K562 (cell line): ENCODE results near the gene MCM9. TPM values are rescaled to one million over a fixed set of nuclear protein-coding genes. Genes with fewer than 3 reads are reported as not detected.

Experiments used
- ATAC-seq: fragments of 200-7000 bp; cut with Tn5 transposase; 3 replicates; pipeline ENCODE4 v1.9.1; 2020; ENCODE audit warnings: moderate library complexity
- BruUV-seq: library from RNA; stranded (reverse); fragments of 400-500 nt; replicated peaks from 2 replicates; lab custom pipeline; 2021; lab: Mats Ljungman, UMichigan
- CTCF ChIA-PET: fragments of 300-600 bp; formaldehyde crosslinking; extraction: SDS; loops from one replicate; lab custom pipeline; 2021; ENCODE audit warnings: low intra/inter-chr PET ratio; lab: Yijun Ruan, JAX
- POLR2A ChIA-PET: fragments of 300-600, 350-650 bp; sonication (Branson Sonifier 250); formaldehyde crosslinking; extraction: SDS; loops from one replicate; lab custom pipeline; 2021; ENCODE audit warnings: antibody characterized with exemption, inconsistent platforms; lab: Yijun Ruan, JAX
- DNase-seq, 4 experiments: peaks; one replicate each; pipeline versions ENCODE4 v3.0.0 to v3.0.0-alpha.2; 2011 to 2018; ENCODE audit warnings: low spot score in 3 of 4, mixed read lengths in 3 of 4; ENCODE audit errors: extremely low read depth in 1 of 4
- FAIRE-seq: peaks from 2 replicates; lab custom pipeline; 2011; peaks lifted over from hg19 to GRCh38; lab: Jason Lieb, UNC
- H2AFZ ChIP-seq: 2 replicates; pipeline ENCODE4 v1.6.0; 2011; ENCODE audit warnings: low read depth, low read length, control low read depth, inconsistent platforms
- H3K27ac ChIP-seq: fragments of 200-600 bp; 3 replicates; pipeline ENCODE4 v1.8.0; 2011; ENCODE audit warnings: low read depth, mild to moderate bottlenecking, control low read depth, inconsistent platforms, low read length, moderate library complexity, mixed read lengths; ENCODE audit errors: extremely low read depth
- H3K27me3 ChIP-seq, 2 experiments: fragments of 300-600 bp in 1 of 2; 2 replicates in 1 of 2; 3 replicates in 1 of 2; pipeline versions ENCODE4 v1.6.0 to v1.8.0; 2011; ENCODE audit warnings: inconsistent platforms in 2 of 2, low read length in 2 of 2, mild to moderate bottlenecking in 1 of 2, mixed read lengths in 1 of 2, moderate library complexity in 1 of 2; ENCODE audit not compliant: control insufficient read depth in 2 of 2, insufficient read depth in 2 of 2
- H3K36me3 ChIP-seq: fragments of 300-600 bp; 3 replicates; pipeline ENCODE4 v1.8.0; 2011; ENCODE audit warnings: mild to moderate bottlenecking, low read length, inconsistent platforms; ENCODE audit not compliant: control insufficient read depth, insufficient read depth
- H3K4me1 ChIP-seq, 2 experiments: fragments of 200-600 bp in 1 of 2; replicated peaks in 1 of 2; 2 replicates in 1 of 2; 3 replicates in 1 of 2; pipeline versions ENCODE4 v1.5.1 to v1.8.0; 2011; ENCODE audit warnings: inconsistent platforms in 2 of 2, low read length in 2 of 2, mild to moderate bottlenecking in 1 of 2, mixed read lengths in 1 of 2, moderate library complexity in 1 of 2; ENCODE audit not compliant: control insufficient read depth in 2 of 2, insufficient read depth in 2 of 2
- H3K4me2 ChIP-seq: 2 replicates; pipeline ENCODE4 v1.6.1; 2011; ENCODE audit warnings: low read length, control low read depth, inconsistent platforms, mixed read lengths; ENCODE audit not compliant: insufficient read depth
- H3K4me3 ChIP-seq: fragments of 200-600 bp; sonication (generic), shearing (Covaris generic); 2 replicates; pipeline ENCODE4 v1.5.1; 2016; ENCODE audit warnings: control low read depth, inconsistent platforms
- H3K79me2 ChIP-seq: fragments of 200-600 bp; 3 replicates; pipeline ENCODE4 v1.8.0; 2011; ENCODE audit warnings: low read length, inconsistent platforms; ENCODE audit not compliant: control insufficient read depth, insufficient read depth
- H3K9ac ChIP-seq, 2 experiments: 2 replicates each; pipeline versions ENCODE4 v1.6.0 to v1.6.1; 2011; ENCODE audit warnings: low read depth in 2 of 2, low read length in 2 of 2, control low read depth in 1 of 2, inconsistent platforms in 1 of 2, mild to moderate bottlenecking in 1 of 2, mixed read lengths in 1 of 2; ENCODE audit not compliant: insufficient read depth in 1 of 2
- H3K9me1 ChIP-seq: one replicate; pipeline ENCODE4 v1.6.0; 2011; ENCODE audit warnings: inconsistent platforms, mild to moderate bottlenecking, low read length, moderate library complexity; ENCODE audit not compliant: control insufficient read depth, insufficient read depth
- H3K9me3 ChIP-seq: replicated peaks from 2 replicates; pipeline ENCODE4 v1.5.1; 2011; ENCODE audit warnings: low read depth, low read length, inconsistent platforms; ENCODE audit not compliant: control insufficient read depth, insufficient read depth
- H4K20me1 ChIP-seq: replicated peaks from 2 replicates; pipeline ENCODE4 v1.6.1; 2011; ENCODE audit warnings: low read length, inconsistent platforms, mixed read lengths; ENCODE audit not compliant: control insufficient read depth, insufficient read depth
- ARHGAP35 ChIP-seq: fragments of 450-650 bp; IDR thresholded peaks from 2 replicates; pipeline ENCODE4 v1.6.1; 2018; ENCODE audit not compliant: partially characterized antibody
- ATF1 ChIP-seq, 2 experiments: fragments of 450-650 bp in 1 of 2; IDR thresholded peaks; 2 replicates each; pipeline ENCODE4 v1.6.1; 2016; ENCODE audit warnings: missing compliant biosample characterization in 1 of 2, missing genetic modification characterization in 1 of 2
- BMI1 ChIP-seq: fragments of 150-350 bp; IDR thresholded peaks from 2 replicates; pipeline ENCODE4 v1.6.1; 2014; ENCODE audit warnings: low read length
- DACH1 ChIP-seq: fragments of 450-650 bp; IDR thresholded peaks from 2 replicates; pipeline ENCODE4 v1.6.1; 2018; ENCODE audit not compliant: partially characterized antibody
- E2F4 ChIP-seq: sonication (generic); formaldehyde crosslinking; IDR thresholded peaks from 2 replicates; pipeline ENCODE4 v1.8.0; 2022; ENCODE audit warnings: mild to moderate bottlenecking, low read depth, missing genetic modification reagents
- HES1 ChIP-seq: fragments of 450-650 bp; IDR thresholded peaks from 2 replicates; pipeline ENCODE4 v1.6.1; 2016; ENCODE audit warnings: low read depth, mild to moderate bottlenecking, moderate library complexity
- JUN ChIP-seq, 2 experiments: sonication (generic) in 1 of 2; formaldehyde crosslinking in 1 of 2; IDR thresholded peaks; 2 replicates each; pipeline versions ENCODE4 v1.6.1 to v1.8.0; 2012 to 2022; ENCODE audit warnings: borderline replicate concordance in 2 of 2, mild to moderate bottlenecking in 2 of 2, improper control_type of control experiment in 1 of 2, low read depth in 1 of 2, low read length in 1 of 2, missing genetic modification reagents in 1 of 2
- MCM2 ChIP-seq: fragments of 450-650 bp; IDR thresholded peaks from 2 replicates; pipeline ENCODE4 v1.6.1; 2017; ENCODE audit warnings: low read depth, mild to moderate bottlenecking
- MCM3 ChIP-seq: fragments of 450-650 bp; IDR thresholded peaks from 2 replicates; pipeline ENCODE4 v1.6.1; 2016
- NR2C1 ChIP-seq, 2 experiments: fragments of 450-650 bp; IDR thresholded peaks; 2 replicates each; pipeline ENCODE4 v1.6.1; 2017; ENCODE audit warnings: mild to moderate bottlenecking in 2 of 2, antibody characterized with exemption in 1 of 2, inconsistent platforms in 1 of 2, missing compliant biosample characterization in 1 of 2, missing genetic modification characterization in 1 of 2
- PYGO2 ChIP-seq: fragments of 450-650 bp; IDR thresholded peaks from 2 replicates; pipeline ENCODE4 v1.6.1; 2016; ENCODE audit warnings: mild to moderate bottlenecking, missing genetic modification characterization, moderate library complexity, missing compliant biosample characterization
- SETDB1 ChIP-seq: IDR thresholded peaks from one replicate; pipeline ENCODE4 v1.6.1; 2012; ENCODE audit warnings: low read length, control low read depth, inconsistent platforms
- SMARCA4 ChIP-seq: fragments of 450-650 bp; IDR thresholded peaks from 2 replicates; pipeline ENCODE4 v1.6.1; 2016
- SREBF2 ChIP-seq: sonication (generic); formaldehyde crosslinking; IDR thresholded peaks from 2 replicates; pipeline ENCODE4 v1.4.0; 2020; ENCODE audit warnings: mild to moderate bottlenecking, missing genetic modification reagents
- U2AF2 ChIP-seq: fragments of 200-400 bp; formaldehyde crosslinking; optimal IDR thresholded peaks from 2 replicates; pipeline ENCODE3; 2017; ENCODE audit warnings: low read depth, mild to moderate bottlenecking, low read length
- ZBTB12 ChIP-seq: fragments of 250-450 bp; sonication (Bioruptor Pico); IDR thresholded peaks from 2 replicates; pipeline ENCODE4 v1.4.0; 2020
- ZBTB7A ChIP-seq: IDR thresholded peaks from 2 replicates; pipeline ENCODE4 v1.6.1; 2011; ENCODE audit warnings: low read depth, mild to moderate bottlenecking, low read length, moderate library complexity, borderline replicate concordance; ENCODE audit not compliant: control insufficient read depth
- ZNF12 ChIP-seq: sonication (generic); formaldehyde crosslinking; IDR thresholded peaks from 2 replicates; pipeline ENCODE4 v1.4.0; 2020; ENCODE audit warnings: mild to moderate bottlenecking, missing genetic modification reagents
- ZNF551 ChIP-seq: fragments of 250-450 bp; sonication (Bioruptor Pico); IDR thresholded peaks from 2 replicates; pipeline ENCODE4 v1.5.0; 2021; ENCODE audit warnings: mild to moderate bottlenecking, moderate library complexity
- ZNF561 ChIP-seq: fragments of 450-650 bp; formaldehyde crosslinking; conservative IDR thresholded peaks from 2 replicates; pipeline ENCODE4 v1.4.0; 2020; ENCODE audit warnings: mild to moderate bottlenecking, moderate library complexity
- WGBS: fragments of 100-300 bp; shearing (Covaris generic); methylation state at CpG from one replicate; pipeline ENCODE4 v1.1.6; 2016; ENCODE audit warnings: low coverage, mixed read lengths; ENCODE audit not compliant: insufficient coverage; ENCODE audit errors: missing lambda C conversion rate; 5-methylcytosine and 5-hydroxymethylcytosine counted together
- in situ Hi-C: fragments of 300-500 bp; cut with MboI; formaldehyde crosslinking; loops from 4 replicates; pipeline ENCODE4 v1.15.0; 2018; ENCODE audit warnings: inconsistent platforms, mixed read lengths
- intact Hi-C: fragments of 100-400 bp; cut with micrococcal nuclease; formaldehyde crosslinking; loops from 2 replicates; pipeline ENCODE4 v1.14.2; 2022
- polyA plus RNA-seq, 8 experiments: library from polyadenylated mRNA; depleted of rRNA in 4 of 8; stranded (reverse) in 5 of 8; unstranded in 3 of 8; fragments of >200 nt; fragmentation: Nextera tagmentation in 2 of 8; fragmentation: Illumina TruSeq in 1 of 8; extraction: Ambion mirVana in 2 of 8; extraction: Trizol in 1 of 8; gene quantifications; 2 replicates each; pipeline versions ENCODE4 v1.2.1 to v1.2.3, GENCODE V29; 2011 to 2014; ENCODE audit warnings: inconsistent platforms in 1 of 8, missing spikeins in 1 of 8
- total RNA-seq, 7 experiments: library from RNA; depleted of rRNA in 6 of 7; stranded (reverse); fragments of >200 nt in 6 of 7; fragmentation: Illumina TruSeq in 2 of 7; extraction: Trizol in 2 of 7; gene quantifications; 2 replicates each; pipeline versions ENCODE4 v1.2.1 to v1.2.3, GENCODE V29; 2011 to 2021; ENCODE audit warnings: low replicate concordance in 1 of 7

Gene MCM9
- total and polyA plus RNA-seq, 9 of the 15 experiments (the other 6 are each of a cell fraction or from before 2014, with no cell fraction given) = 4.8 to 16.7 (median 11.6) TPM

- Histone ChIP-seq H3K36me3 (peaks cover 20% of the 10 kb centered on the region; the same call in 2 of the 3 replicates), H4K20me1 (no peaks in the 10 kb centered on the region), H3K27me3 (no peaks in the 10 kb centered on the region), H3K9ac (no peak overlapping the region), H2AFZ (no peak overlapping the region), H3K4me1 (peaks cover 0 to 8% of the 10 kb centered on the region in 2 experiments; a peak in 2 of 5 replicates), H3K4me2 (no peak overlapping the region), H3K79me2 (no peaks in the 10 kb centered on the region), H3K4me3 (no peak overlapping the region), H3K9me1 (no peaks in the 10 kb centered on the region), H3K9me3 (0 out of 2 replicates have a peak, but pooled peaks cover 2% of the 10 kb centered on the region), H3K27ac (no peak overlapping the region)
- ATAC-seq = no peak
- intact Hi-C loops = no loop called here
- FAIRE-seq = no peak
- CTCF ChIA-PET = interaction anchor here (0.7 kb wide), 1 partner anchor 247 kb away, joined by 3 read pairs; no protein-coding TSS in a partner anchor
- no peak for DNase-seq
- BruUV-seq = no TSS peak
- POLR2A ChIA-PET = no interaction called here
- WGBS = 83% methylated on average over 2 of the region's 2 CpGs
- TF ChIP-seq ZBTB7A (no peak), JUN (IDR thresholded peaks at IDR 0.05; ENCODE audit: borderline replicate concordance, low read depth, low read length) (no peak), JUN (CRISPR knock-in tag; IDR thresholded peaks at IDR 0.05; ENCODE audit: borderline replicate concordance) (no peak), ZNF561 (CRISPR knock-in tag) (no peak), PYGO2 (tag) (no peak), SETDB1 (no peak), E2F4 (CRISPR knock-in tag) (no peak), SREBF2 (CRISPR knock-in tag) (no peak), MCM2 (no peak), DACH1 (no peak), NR2C1 (IDR thresholded peaks at IDR 0.05) (no peak), NR2C1 (tag; IDR thresholded peaks at IDR 0.05) (no peak), BMI1 (no peak), ZBTB12 (CRISPR knock-in tag) (no peak), U2AF2 (no peak), ATF1 (CRISPR knock-in tag; IDR thresholded peaks at IDR 0.05) (no peak), ATF1 (tag; IDR thresholded peaks at IDR 0.05) (no peak), ARHGAP35 (no peak), MCM3 (no peak), HES1 (no peak), ZNF551 (no peak), SMARCA4 (no peak), ZNF12 (CRISPR knock-in tag) (no peak)
- in situ Hi-C loops = no loop called here
Observed at GRCh38 chr6:118829817-118830478, 105.0 kb downstream of the MCM9 start.
